GM23338 (cell line): ENCODE results near the gene SLC30A3. TPM values are rescaled to one million over a fixed set of nuclear protein-coding genes. Genes with fewer than 3 reads are reported as not detected.

Source experiments
- ATAC-seq: fragments of 200-7000 bp; cut with Tn5 transposase; 3 replicates; pipeline ENCODE4 v1.9.1; 2020
- DNase-seq: peaks from one replicate; pipeline ENCODE4 v3.0.0-alpha.2; 2015; ENCODE audit warnings: low spot score
- H2AFZ ChIP-seq: fragments of 200-600 bp; sonication (generic); 2 replicates; pipeline ENCODE4 v1.8.0; 2016; ENCODE audit warnings: antibody characterized with exemption, mild to moderate bottlenecking, moderate library complexity
- H3F3A ChIP-seq: fragments of 200-600 bp; sonication (generic); replicated peaks from 2 replicates; pipeline ENCODE4 v1.8.0; 2017; ENCODE audit warnings: antibody characterized with exemption, mixed run types, low read depth
- H3K27ac ChIP-seq: fragments of 200-600 bp; sonication (generic); 2 replicates; pipeline ENCODE4 v1.6.1; 2016; ENCODE audit warnings: low read depth
- H3K27me3 ChIP-seq: fragments of 200-600 bp; sonication (generic); 2 replicates; pipeline ENCODE4 v1.8.0; 2016; ENCODE audit warnings: mild to moderate bottlenecking, mixed run types, moderate library complexity; ENCODE audit not compliant: insufficient read depth
- H3K36me3 ChIP-seq: fragments of 200-600 bp; sonication (generic); 2 replicates; pipeline ENCODE4 v1.8.0; 2016; ENCODE audit warnings: mild to moderate bottlenecking; ENCODE audit not compliant: insufficient read depth
- H3K4me1 ChIP-seq: fragments of 200-600 bp; sonication (generic); 2 replicates; pipeline ENCODE4 v1.8.0; 2016; ENCODE audit warnings: mild to moderate bottlenecking, moderate library complexity; ENCODE audit not compliant: insufficient read depth
- H3K4me2 ChIP-seq: fragments of 200-600 bp; sonication (generic); 2 replicates; pipeline ENCODE4 v1.7.1; 2017; ENCODE audit warnings: mixed run types
- H3K4me3 ChIP-seq: fragments of 200-600 bp; sonication (generic); 2 replicates; pipeline ENCODE4 v1.6.1; 2016; ENCODE audit warnings: mixed run types
- H3K79me2 ChIP-seq: fragments of 200-600 bp; sonication (generic); replicated peaks from 2 replicates; pipeline ENCODE4 v1.8.0; 2017; ENCODE audit warnings: mild to moderate bottlenecking; ENCODE audit not compliant: insufficient read depth
- H3K9me2 ChIP-seq: fragments of 200-600 bp; sonication (generic); 2 replicates; pipeline ENCODE4 v1.8.0; 2017; ENCODE audit not compliant: insufficient read depth
- H4K20me1 ChIP-seq: fragments of 200-600 bp; sonication (generic); replicated peaks from 2 replicates; pipeline ENCODE4 v1.8.0; 2017; ENCODE audit warnings: mild to moderate bottlenecking; ENCODE audit not compliant: insufficient read depth
- H3K27ac Mint-ChIP-seq: 2 replicates; pipeline ENCODE4 v1.8.0; 2020; ENCODE audit warnings: inconsistent platforms, mild to moderate bottlenecking, moderate library complexity, mixed read lengths
- H3K27me3 Mint-ChIP-seq: 3 replicates; pipeline ENCODE4 v1.8.0; 2022; ENCODE audit warnings: low read depth, mild to moderate bottlenecking, moderate library complexity, mixed read lengths, inconsistent platforms; ENCODE audit not compliant: insufficient read depth, poor library complexity
- H3K36me3 Mint-ChIP-seq: 3 replicates; pipeline ENCODE4 v1.8.0; 2021; ENCODE audit warnings: low read depth, mild to moderate bottlenecking, inconsistent platforms, moderate library complexity, mixed read lengths
- H3K4me1 Mint-ChIP-seq: 3 replicates; pipeline ENCODE4 v1.8.0; 2020; ENCODE audit warnings: mild to moderate bottlenecking, inconsistent platforms, mixed read lengths
- H3K4me3 Mint-ChIP-seq: 3 replicates; pipeline ENCODE4 v1.8.0; 2021; ENCODE audit warnings: moderate library complexity, mild to moderate bottlenecking, inconsistent platforms, mixed read lengths
- H3K9me3 Mint-ChIP-seq: 3 replicates; pipeline ENCODE4 v1.8.0; 2020; ENCODE audit warnings: moderate library complexity, mild to moderate bottlenecking, inconsistent platforms, mixed read lengths
- CREB1 ChIP-seq: fragments of 250-450 bp; sonication (Bioruptor Pico); IDR thresholded peaks from 2 replicates; pipeline ENCODE4 v1.5.0; 2020; ENCODE audit warnings: low read depth, mild to moderate bottlenecking, moderate library complexity
- ETS1 ChIP-seq: IDR thresholded peaks from 2 replicates; pipeline ENCODE4 v1.6.1; 2016; ENCODE audit warnings: antibody characterized with exemption
- EZH2 ChIP-seq: fragments of 200-600 bp; sonication (generic); IDR thresholded peaks from one replicate; pipeline ENCODE4 v1.8.0; 2017; ENCODE audit warnings: antibody characterized with exemption, mild to moderate bottlenecking, low read depth; ENCODE audit not compliant: unreplicated experiment
- EZH2phosphoT487 ChIP-seq: fragments of 200-600 bp; sonication (generic); IDR thresholded peaks from one replicate; pipeline ENCODE4 v1.8.1; 2018; ENCODE audit warnings: antibody characterized with exemption; ENCODE audit not compliant: unreplicated experiment
- JUNB ChIP-seq: IDR thresholded peaks from one replicate; pipeline ENCODE4 v1.6.1; 2016; ENCODE audit warnings: antibody characterized with exemption; ENCODE audit not compliant: unreplicated experiment
- NANOG ChIP-seq: IDR thresholded peaks from 2 replicates; pipeline ENCODE4 v1.6.1; 2016; ENCODE audit warnings: antibody characterized with exemption, borderline replicate concordance
- POLR2AphosphoS5 ChIP-seq: IDR thresholded peaks from 2 replicates; pipeline ENCODE4 v1.6.1; 2016; ENCODE audit warnings: antibody characterized with exemption, low read depth
- STAT1 ChIP-seq: IDR thresholded peaks from one replicate; pipeline ENCODE4 v1.6.1; 2016; ENCODE audit warnings: antibody characterized with exemption; ENCODE audit not compliant: unreplicated experiment
- ZNF114 ChIP-seq: fragments of 250-450 bp; sonication (Bioruptor Pico); IDR thresholded peaks from 2 replicates; pipeline ENCODE4 v1.5.0; 2020; ENCODE audit warnings: mild to moderate bottlenecking, moderate library complexity
- ZNF331 ChIP-seq: fragments of 250-450 bp; sonication (Bioruptor Pico); IDR thresholded peaks from 2 replicates; pipeline ENCODE4 v1.5.0; 2020; ENCODE audit warnings: low read depth, mild to moderate bottlenecking, moderate library complexity
- ZNF462 ChIP-seq: fragments of 250-450 bp; sonication (Bioruptor Pico); IDR thresholded peaks from 2 replicates; pipeline ENCODE4 v1.5.0; 2020; ENCODE audit warnings: mild to moderate bottlenecking, moderate library complexity
- polyA plus RNA-seq: library from polyadenylated mRNA; unstranded; fragments of >200 nt; fragmentation: Nextera tagmentation; extraction: Ambion mirVana; gene quantifications from 2 replicates; pipeline ENCODE4 v1.2.1, GENCODE V29; 2016
- total RNA-seq: library from RNA; depleted of rRNA; stranded (reverse); fragments of >200 nt; shearing (Covaris generic); gene quantifications from 2 replicates; pipeline ENCODE4 v1.2.3, GENCODE V29; 2014
- TF ChIP-seq, protein P1 (sequence below), 2 experiments: fragments of 200-600 bp in 1 of 2; sonication (generic) in 1 of 2; conservative IDR thresholded peaks; 2 replicates each; pipeline versions ENCODE4 v1.5.1 to v1.6.1; 2016 to 2017; ENCODE audit warnings: antibody characterized with exemption in 2 of 2, low read depth in 2 of 2, mild to moderate bottlenecking in 2 of 2, moderate library complexity in 1 of 2
- TF ChIP-seq, protein P2 (sequence below): IDR thresholded peaks from one replicate; pipeline ENCODE4 v1.6.1; 2018; ENCODE audit warnings: antibody characterized with exemption; ENCODE audit not compliant: unreplicated experiment

The SLC30A3 gene
- total and polyA plus RNA-seq, 2 experiments from 2014 or later, result 4.1 to 8.3 TPM

DNA sequence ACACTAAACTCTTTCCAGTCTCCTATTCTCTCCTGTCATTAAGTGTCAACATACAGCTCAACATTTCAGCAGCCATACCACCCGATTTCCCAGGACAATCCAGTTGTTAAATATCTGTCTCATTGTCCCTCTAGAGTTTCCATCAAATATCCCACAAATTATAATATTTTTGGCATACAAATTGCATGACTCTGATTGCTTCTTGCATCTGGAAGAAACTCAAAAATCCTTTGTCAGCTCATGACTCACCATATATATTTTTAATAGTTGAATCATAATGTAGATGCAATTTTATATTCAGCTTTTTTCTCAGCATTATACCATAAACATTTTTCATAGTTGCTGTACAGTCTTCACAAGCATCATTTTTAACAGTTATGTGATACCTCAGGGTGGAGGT, 7.2 kb downstream of the SLC30A3 start:
- Histone ChIP-seq H3F3A (0 out of 2 replicates have a peak, but pooled peaks cover 5% of the 10 kb centered on the region), H3K4me2 (no peak overlapping the region), H3K4me3 (no peak overlapping the region), H3K36me3 (no peaks in the 10 kb centered on the region), H3K4me1 (peaks cover 7% of the 10 kb centered on the region), H3K79me2 (no peaks in the 10 kb centered on the region), H2AFZ (no peak overlapping the region), H3K27me3 (peaks cover 20% of the 10 kb centered on the region), H3K9me2 (no peaks in the 10 kb centered on the region), H3K27ac (no peak overlapping the region), H4K20me1 (no peaks in the 10 kb centered on the region; the same call in 1 of the 2 replicates)
- TF ChIP-seq ZNF114 (CRISPR knock-in tag) (no peak), ETS1 (no peak), CREB1 (no peak), EZH2phosphoT487 (no peak), EZH2 (no peak), POLR2AphosphoS5 (no peak), NANOG (no peak), ZNF331 (CRISPR knock-in tag) (no peak), ZNF462 (CRISPR knock-in tag) (no peak), JUNB (no peak), STAT1 (no peak)
- TF ChIP-seq, protein P1, sequence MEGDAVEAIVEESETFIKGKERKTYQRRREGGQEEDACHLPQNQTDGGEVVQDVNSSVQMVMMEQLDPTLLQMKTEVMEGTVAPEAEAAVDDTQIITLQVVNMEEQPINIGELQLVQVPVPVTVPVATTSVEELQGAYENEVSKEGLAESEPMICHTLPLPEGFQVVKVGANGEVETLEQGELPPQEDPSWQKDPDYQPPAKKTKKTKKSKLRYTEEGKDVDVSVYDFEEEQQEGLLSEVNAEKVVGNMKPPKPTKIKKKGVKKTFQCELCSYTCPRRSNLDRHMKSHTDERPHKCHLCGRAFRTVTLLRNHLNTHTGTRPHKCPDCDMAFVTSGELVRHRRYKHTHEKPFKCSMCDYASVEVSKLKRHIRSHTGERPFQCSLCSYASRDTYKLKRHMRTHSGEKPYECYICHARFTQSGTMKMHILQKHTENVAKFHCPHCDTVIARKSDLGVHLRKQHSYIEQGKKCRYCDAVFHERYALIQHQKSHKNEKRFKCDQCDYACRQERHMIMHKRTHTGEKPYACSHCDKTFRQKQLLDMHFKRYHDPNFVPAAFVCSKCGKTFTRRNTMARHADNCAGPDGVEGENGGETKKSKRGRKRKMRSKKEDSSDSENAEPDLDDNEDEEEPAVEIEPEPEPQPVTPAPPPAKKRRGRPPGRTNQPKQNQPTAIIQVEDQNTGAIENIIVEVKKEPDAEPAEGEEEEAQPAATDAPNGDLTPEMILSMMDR (conservative IDR thresholded peaks at IDR 0.05; ENCODE audit: low read depth in 2 of 2), result no peak
- TF ChIP-seq, protein P2, sequence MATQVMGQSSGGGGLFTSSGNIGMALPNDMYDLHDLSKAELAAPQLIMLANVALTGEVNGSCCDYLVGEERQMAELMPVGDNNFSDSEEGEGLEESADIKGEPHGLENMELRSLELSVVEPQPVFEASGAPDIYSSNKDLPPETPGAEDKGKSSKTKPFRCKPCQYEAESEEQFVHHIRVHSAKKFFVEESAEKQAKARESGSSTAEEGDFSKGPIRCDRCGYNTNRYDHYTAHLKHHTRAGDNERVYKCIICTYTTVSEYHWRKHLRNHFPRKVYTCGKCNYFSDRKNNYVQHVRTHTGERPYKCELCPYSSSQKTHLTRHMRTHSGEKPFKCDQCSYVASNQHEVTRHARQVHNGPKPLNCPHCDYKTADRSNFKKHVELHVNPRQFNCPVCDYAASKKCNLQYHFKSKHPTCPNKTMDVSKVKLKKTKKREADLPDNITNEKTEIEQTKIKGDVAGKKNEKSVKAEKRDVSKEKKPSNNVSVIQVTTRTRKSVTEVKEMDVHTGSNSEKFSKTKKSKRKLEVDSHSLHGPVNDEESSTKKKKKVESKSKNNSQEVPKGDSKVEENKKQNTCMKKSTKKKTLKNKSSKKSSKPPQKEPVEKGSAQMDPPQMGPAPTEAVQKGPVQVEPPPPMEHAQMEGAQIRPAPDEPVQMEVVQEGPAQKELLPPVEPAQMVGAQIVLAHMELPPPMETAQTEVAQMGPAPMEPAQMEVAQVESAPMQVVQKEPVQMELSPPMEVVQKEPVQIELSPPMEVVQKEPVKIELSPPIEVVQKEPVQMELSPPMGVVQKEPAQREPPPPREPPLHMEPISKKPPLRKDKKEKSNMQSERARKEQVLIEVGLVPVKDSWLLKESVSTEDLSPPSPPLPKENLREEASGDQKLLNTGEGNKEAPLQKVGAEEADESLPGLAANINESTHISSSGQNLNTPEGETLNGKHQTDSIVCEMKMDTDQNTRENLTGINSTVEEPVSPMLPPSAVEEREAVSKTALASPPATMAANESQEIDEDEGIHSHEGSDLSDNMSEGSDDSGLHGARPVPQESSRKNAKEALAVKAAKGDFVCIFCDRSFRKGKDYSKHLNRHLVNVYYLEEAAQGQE, result no peak
- H3K27me3 Mint-ChIP-seq, result peaks cover 20% of the 10 kb centered on the region
- H3K4me3 Mint-ChIP-seq, result no peak overlapping the region; the same call in 2 of the 3 replicates
- H3K27ac Mint-ChIP-seq, result no peak overlapping the region
- H3K36me3 Mint-ChIP-seq, result no peaks in the 10 kb centered on the region; the same call in 2 of the 3 replicates
- ATAC-seq, result no peak
- H3K9me3 Mint-ChIP-seq, result no peaks in the 10 kb centered on the region
- no peak for DNase-seq
- peaks cover 15% of the 10 kb centered on the region for H3K4me1 Mint-ChIP-seq
